ENCODE results near the gene SOX5. TPM values are rescaled to one million over a fixed set of nuclear protein-coding genes. Genes with fewer than 3 reads are reported as not detected.

The SOX5 gene
- polyA plus RNA-seq, 1 experiment, result 6.7 TPM

- CTCF ChIA-PET, result no interaction called here
- POLR2A ChIA-PET, result no interaction called here
- Histone ChIP-seq H3K27ac (ENCODE audit: low read depth, low read length) (no peak overlapping the region), H3K4me3 (ENCODE audit: low read depth, low read length) (no peak overlapping the region), H3K27me3 (ENCODE audit: control insufficient read depth, insufficient read depth, low read length) (no peaks in the 10 kb centered on the region), H3K9me3 (ENCODE audit: control insufficient read depth, insufficient read depth, low read length) (no peaks in the 10 kb centered on the region)
- TF ChIP-seq, protein P1, sequence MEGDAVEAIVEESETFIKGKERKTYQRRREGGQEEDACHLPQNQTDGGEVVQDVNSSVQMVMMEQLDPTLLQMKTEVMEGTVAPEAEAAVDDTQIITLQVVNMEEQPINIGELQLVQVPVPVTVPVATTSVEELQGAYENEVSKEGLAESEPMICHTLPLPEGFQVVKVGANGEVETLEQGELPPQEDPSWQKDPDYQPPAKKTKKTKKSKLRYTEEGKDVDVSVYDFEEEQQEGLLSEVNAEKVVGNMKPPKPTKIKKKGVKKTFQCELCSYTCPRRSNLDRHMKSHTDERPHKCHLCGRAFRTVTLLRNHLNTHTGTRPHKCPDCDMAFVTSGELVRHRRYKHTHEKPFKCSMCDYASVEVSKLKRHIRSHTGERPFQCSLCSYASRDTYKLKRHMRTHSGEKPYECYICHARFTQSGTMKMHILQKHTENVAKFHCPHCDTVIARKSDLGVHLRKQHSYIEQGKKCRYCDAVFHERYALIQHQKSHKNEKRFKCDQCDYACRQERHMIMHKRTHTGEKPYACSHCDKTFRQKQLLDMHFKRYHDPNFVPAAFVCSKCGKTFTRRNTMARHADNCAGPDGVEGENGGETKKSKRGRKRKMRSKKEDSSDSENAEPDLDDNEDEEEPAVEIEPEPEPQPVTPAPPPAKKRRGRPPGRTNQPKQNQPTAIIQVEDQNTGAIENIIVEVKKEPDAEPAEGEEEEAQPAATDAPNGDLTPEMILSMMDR (IDR thresholded peaks at IDR 0.05; ENCODE audit: low read depth, low read length), result no peak
- DNase-seq (ENCODE audit: low read depth, low spot score), result no peak
Observed at GRCh38 chr12:23938422-23938821, 11.0 kb downstream of the SOX5 start.

GRCh38 chr12:23931176-23931575, 18.3 kb downstream of the SOX5 start:
- Histone ChIP-seq H3K4me3 (ENCODE audit: low read depth, low read length) (no peak overlapping the region), H3K27me3 (ENCODE audit: control insufficient read depth, insufficient read depth, low read length) (no peaks in the 10 kb centered on the region), H3K27ac (ENCODE audit: low read depth, low read length) (no peak overlapping the region), H3K9me3 (ENCODE audit: control insufficient read depth, insufficient read depth, low read length) (no peaks in the 10 kb centered on the region)
- ChIA-PET CTCF (no interaction called here), POLR2A (no interaction called here)
- TF ChIP-seq, protein P1 (IDR thresholded peaks at IDR 0.05; ENCODE audit: low read depth, low read length), result no peak
- no peak for DNase-seq (ENCODE audit: low read depth, low spot score)

GRCh38 chr12:23930599-23930998, 18.9 kb downstream of the SOX5 start:
- ChIA-PET CTCF (no interaction called here), POLR2A (no interaction called here)
- no peaks in the 10 kb centered on the region for H3K27me3 ChIP-seq (ENCODE audit: control insufficient read depth, insufficient read depth, low read length)
- DNase-seq (ENCODE audit: low read depth, low spot score), result no peak
- H3K27ac ChIP-seq (ENCODE audit: low read depth, low read length), result no peak overlapping the region
- no peak overlapping the region for H3K4me3 ChIP-seq (ENCODE audit: low read depth, low read length)
- TF ChIP-seq, protein P1 (IDR thresholded peaks at IDR 0.05; ENCODE audit: low read depth, low read length), result no peak
- H3K9me3 ChIP-seq (ENCODE audit: control insufficient read depth, insufficient read depth, low read length), result no peaks in the 10 kb centered on the region

DNA sequence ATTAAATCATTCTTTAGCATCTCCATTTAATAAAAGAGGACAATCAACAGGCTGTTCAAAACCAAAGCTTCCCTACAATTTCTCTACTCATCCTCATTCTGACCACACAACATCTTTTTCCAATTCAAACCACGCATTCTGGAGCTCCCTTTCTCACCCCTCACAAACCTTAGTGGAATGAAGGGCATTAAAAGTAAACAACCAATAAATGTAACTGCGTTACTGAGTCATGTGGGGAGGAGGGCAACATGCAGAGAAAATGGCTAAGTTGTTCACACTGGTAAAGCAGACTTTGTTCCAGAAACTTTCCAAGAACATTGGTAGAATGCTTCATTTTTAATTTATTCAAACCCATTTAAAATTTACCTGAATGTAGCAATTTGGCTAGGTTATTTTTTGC, 19.6 kb downstream of the SOX5 start:
- TF ChIP-seq, protein P1 (IDR thresholded peaks at IDR 0.05; ENCODE audit: low read depth, low read length), result no peak
- CTCF ChIA-PET, result no interaction called here

DNA sequence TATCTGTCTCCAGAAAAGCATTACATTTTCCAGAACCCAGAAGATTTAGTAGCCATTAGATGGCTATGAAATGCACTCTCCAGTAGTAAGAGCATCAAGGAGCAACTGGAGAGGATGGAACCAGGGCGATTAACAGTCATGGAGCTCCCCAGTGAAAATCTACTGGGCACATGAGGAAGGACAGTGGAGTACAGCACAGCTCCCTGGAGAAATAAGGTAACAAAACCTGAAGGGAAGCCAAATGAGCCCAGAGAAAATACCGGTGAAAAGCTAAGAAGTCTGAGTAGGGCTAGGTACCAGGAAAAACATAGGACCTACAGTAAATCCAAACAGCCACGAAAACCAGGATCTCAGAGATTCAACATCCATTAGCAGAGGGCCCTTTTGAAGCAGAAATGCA, 21.6 kb downstream of the SOX5 start:
- no peak for DNase-seq (ENCODE audit: low read depth, low spot score)
- H3K9me3 ChIP-seq (ENCODE audit: control insufficient read depth, insufficient read depth, low read length), result no peaks in the 10 kb centered on the region
- no peaks in the 10 kb centered on the region for H3K27me3 ChIP-seq (ENCODE audit: control insufficient read depth, insufficient read depth, low read length)
- H3K4me3 ChIP-seq (ENCODE audit: low read depth, low read length), result no peak overlapping the region
- CTCF ChIA-PET, result no interaction called here
- H3K27ac ChIP-seq (ENCODE audit: low read depth, low read length), result no peak overlapping the region
- TF ChIP-seq, protein P1 (IDR thresholded peaks at IDR 0.05; ENCODE audit: low read depth, low read length), result no peak
- POLR2A ChIA-PET, result no interaction called here

More for the DNA sequence above, 19.6 kb downstream of the SOX5 start:
- Histone ChIP-seq H3K27ac (ENCODE audit: low read depth, low read length) (no peak overlapping the region), H3K9me3 (ENCODE audit: control insufficient read depth, insufficient read depth, low read length) (no peaks in the 10 kb centered on the region), H3K27me3 (ENCODE audit: control insufficient read depth, insufficient read depth, low read length) (no peaks in the 10 kb centered on the region), H3K4me3 (ENCODE audit: low read depth, low read length) (no peak overlapping the region)
- DNase-seq (ENCODE audit: low read depth, low spot score), result no peak
- POLR2A ChIA-PET, result no interaction called here

Measured in AG04450 (cell line).